ENCODE data around the gene PHACTR3. TPM values are rescaled to one million over a fixed set of nuclear protein-coding genes. Genes with fewer than 3 reads are reported as not detected.
A peak's percentile ranks its signal among the peaks of the same experiment; 100 is the strongest.

Gene PHACTR3
- total RNA-seq, 1 donor from 2014 or later, result 2.1 TPM

GRCh38 chr20:59571551-59572314 lies 32.6 kb upstream of the PHACTR3 start:
- no peaks in the 10 kb centered on the region for H3K36me3 Mint-ChIP-seq
- peaks cover 5% of the 10 kb centered on the region for H3K4me1 Mint-ChIP-seq (ENCODE audit: unreplicated experiment)
- peak overlapping the region; percentile 35 for H3K4me3 Mint-ChIP-seq
- TF ChIP-seq CTCF (conservative IDR thresholded peaks at IDR 0.05), result peak; percentile 99
- H3K27me3 Mint-ChIP-seq, result peaks cover 76% of the 10 kb centered on the region
- DNase-seq (ENCODE audit: extremely low spot score, unreplicated experiment), result no peak
- no peaks in the 10 kb centered on the region for H3K9me3 Mint-ChIP-seq
- no peak overlapping the region for H3K27ac Mint-ChIP-seq

DNA sequence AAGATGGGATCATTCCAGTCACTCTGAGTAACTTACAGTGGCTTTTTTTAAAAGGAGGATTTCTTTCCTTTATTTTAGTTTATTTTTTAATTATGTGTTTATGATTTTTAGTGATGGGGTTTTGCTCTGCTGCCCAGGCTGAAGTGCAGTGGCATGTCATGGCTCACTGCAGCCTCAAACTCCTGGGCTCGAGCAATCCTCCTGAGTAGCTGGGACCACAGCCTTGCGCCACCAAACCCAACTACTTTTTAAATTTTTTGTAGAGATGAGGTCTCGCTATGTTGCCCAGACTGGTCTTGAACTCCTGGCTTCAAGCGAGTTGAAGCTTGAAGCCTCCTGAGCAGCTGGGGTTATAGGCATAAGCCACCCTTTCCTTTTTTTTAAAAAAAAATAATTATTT lies 31.8 kb upstream of the PHACTR3 start:
- TF ChIP-seq CTCF (conservative IDR thresholded peaks at IDR 0.05), result no peak
- Mint-ChIP-seq H3K27ac (no peak overlapping the region), H3K27me3 (peaks cover 79% of the 10 kb centered on the region)

GRCh38 chr20:59573837-59574236 lies 30.5 kb upstream of the PHACTR3 start:
- H3K27ac Mint-ChIP-seq, result no peak overlapping the region
- no peak for TF ChIP-seq CTCF (conservative IDR thresholded peaks at IDR 0.05)
- no peaks in the 10 kb centered on the region for H3K36me3 Mint-ChIP-seq
- peaks cover 5% of the 10 kb centered on the region for H3K4me1 Mint-ChIP-seq (ENCODE audit: unreplicated experiment)
- H3K4me3 Mint-ChIP-seq, result no peak overlapping the region
- no peaks in the 10 kb centered on the region for H3K9me3 Mint-ChIP-seq
- peak; percentile 63 for DNase-seq (ENCODE audit: extremely low spot score, unreplicated experiment)
- H3K27me3 Mint-ChIP-seq, result peaks cover 79% of the 10 kb centered on the region

More for the DNA sequence above, 31.8 kb upstream of the PHACTR3 start:
- Mint-ChIP-seq H3K9me3 (no peaks in the 10 kb centered on the region), H3K4me1 (ENCODE audit: unreplicated experiment) (peaks cover 5% of the 10 kb centered on the region), H3K4me3 (no peak overlapping the region), H3K36me3 (no peaks in the 10 kb centered on the region)
- DNase-seq (ENCODE audit: extremely low spot score, unreplicated experiment), result no peak

DNA sequence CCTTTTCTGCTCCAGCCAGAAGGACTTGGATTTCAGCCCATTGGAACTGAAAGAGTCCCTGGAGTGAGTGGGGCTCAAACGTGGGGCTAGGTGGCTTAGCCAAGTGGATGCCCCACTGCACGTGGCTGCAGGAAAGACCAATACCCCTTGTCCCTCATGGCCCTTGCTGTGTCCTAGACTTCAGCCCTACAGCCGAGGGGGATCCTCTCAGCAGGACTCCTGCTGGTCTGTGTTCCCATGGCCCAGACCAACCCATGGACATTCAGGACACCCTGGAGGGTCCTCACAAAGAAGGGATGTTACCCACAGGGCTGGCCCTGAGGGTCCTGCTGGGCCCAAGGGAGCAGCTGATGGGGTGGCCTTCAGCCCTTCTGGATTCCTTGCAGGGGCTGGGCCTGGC lies 30.0 kb upstream of the PHACTR3 start:
- Mint-ChIP-seq H3K9me3 (no peaks in the 10 kb centered on the region), H3K4me3 (no peak overlapping the region), H3K36me3 (no peaks in the 10 kb centered on the region), H3K27me3 (peaks cover 79% of the 10 kb centered on the region), H3K4me1 (ENCODE audit: unreplicated experiment) (peaks cover 8% of the 10 kb centered on the region), H3K27ac (no peak overlapping the region)
- no peak for TF ChIP-seq CTCF (conservative IDR thresholded peaks at IDR 0.05)
- no peak for DNase-seq (ENCODE audit: extremely low spot score, unreplicated experiment)

- Mint-ChIP-seq H3K27me3 (peaks cover 79% of the 10 kb centered on the region), H3K4me3 (no peak overlapping the region), H3K27ac (no peak overlapping the region), H3K4me1 (ENCODE audit: unreplicated experiment) (peaks cover 17% of the 10 kb centered on the region), H3K9me3 (no peaks in the 10 kb centered on the region), H3K36me3 (no peaks in the 10 kb centered on the region)
- no peak for TF ChIP-seq CTCF (conservative IDR thresholded peaks at IDR 0.05)
- no peak for DNase-seq (ENCODE audit: extremely low spot score, unreplicated experiment)
Observed at GRCh38 chr20:59575216-59575615, 29.1 kb upstream of the PHACTR3 start.
